Raji (cell line): ENCODE data around the gene GLUD1.
"Not testable (repeated sequence)": the region's sequence is repeated elsewhere in the genome, so short reads cannot be mapped to it uniquely, and the experiment has no call there.

Experiments used
- POLR2A ChIP-seq: IDR thresholded peaks from 2 replicates; pipeline ENCODE4 v1.6.1; 2011; ENCODE audit warnings: low read depth, low read length, control low read depth; ENCODE audit not compliant: insufficient read depth

GLUD1 gene

GRCh38 chr10:87064651-87065050 is 30.0 kb downstream of the GLUD1 start:
- no peak for TF ChIP-seq POLR2A

GRCh38 chr10:87060280-87060928 is 34.2 kb downstream of the GLUD1 start:
- TF ChIP-seq POLR2A, result no peak

GRCh38 chr10:87059401-87059800 is 35.2 kb downstream of the GLUD1 start:
- no peak for TF ChIP-seq POLR2A

GRCh38 chr10:87058171-87058570 is 36.5 kb downstream of the GLUD1 start:
- no peak for TF ChIP-seq POLR2A

GRCh38 chr10:87054373-87055295 is 40.0 kb downstream of the GLUD1 start:
- TF ChIP-seq POLR2A, result no peak

- no peak for TF ChIP-seq POLR2A
These were observed 41.0 kb downstream of the GLUD1 start for GRCh38 chr10:87053577-87054181.

- TF ChIP-seq POLR2A, result no peak
These were observed 41.5 kb downstream of the GLUD1 start for GRCh38 chr10:87053111-87053510.

- no peak for TF ChIP-seq POLR2A
These were observed 49.2 kb downstream of the GLUD1 start for GRCh38 chr10:87045434-87045938.

- TF ChIP-seq POLR2A, result no peak
These were observed 55.9 kb downstream of the GLUD1 start for GRCh38 chr10:87038786-87039185.

GRCh38 chr10:87038286-87038717 is 56.3 kb downstream of the GLUD1 start:
- TF ChIP-seq POLR2A, result no peak

- TF ChIP-seq POLR2A, result no peak
These were observed 58.0 kb downstream of the GLUD1 start for GRCh38 chr10:87036623-87037022.

- TF ChIP-seq POLR2A, result no peak
These were observed 63.6 kb downstream of the GLUD1 start for GRCh38 chr10:87030912-87031635.

- TF ChIP-seq POLR2A, result not testable (repeated sequence)
These were observed 74.6 kb downstream of the GLUD1 start, which contains the start of gene FAM25A for GRCh38 chr10:87020056-87020455. TSS of gene FAM25A (plus strand) at chr10:87020294. CDS start at chr10:87020325, 31 bp downstream.

- TF ChIP-seq POLR2A, result no peak
These were observed 94.2 kb downstream of the GLUD1 start for GRCh38 chr10:87000491-87000890.
